CD4-positive, alpha-beta T cell (primary cell): ENCODE data around the gene UBTD1. TPM values are rescaled to one million over a fixed set of nuclear protein-coding genes. Genes with fewer than 3 reads are reported as not detected.

ENCODE experiments used
- ATAC-seq: fragments of 200-7000 bp; cut with Tn5 transposase; one replicate; pipeline ENCODE4 v1.10.0; 2022; ENCODE audit warnings: mild to moderate bottlenecking; ENCODE audit not compliant: poor library complexity
- CTCF ChIA-PET: fragments of 350-600 bp; sonication (Branson Sonifier 250); formaldehyde crosslinking; loops from one replicate; lab custom pipeline; 2021; ENCODE audit warnings: antibody characterized with exemption, inconsistent platforms; lab: Charles Lee
- POLR2A ChIA-PET: fragments of 350-600 bp; sonication (Branson Sonifier 250); formaldehyde crosslinking; loops from one replicate; lab custom pipeline; 2021; ENCODE audit warnings: antibody characterized with exemption, inconsistent platforms; lab: Charles Lee
- DNase-seq, 14 experiments: peaks; one replicate each; pipeline ENCODE4 v3.0.0-alpha.2; 2013 to 2020; ENCODE audit warnings: mixed read lengths in 2 of 14
- H3K27ac ChIP-seq, 2 donors: one replicate each; pipeline versions ENCODE4 v1.5.1 to v1.7.0; 2013; ENCODE audit warnings: low read length in 2 of 2, low read depth in 1 of 2, mild to moderate bottlenecking in 1 of 2
- H3K27me3 ChIP-seq, 2 experiments: 1 replicate in 1 of 2; 2 replicates in 1 of 2; pipeline versions ENCODE4 v1.6.1 to v1.7.0; 2013; ENCODE audit warnings: low read length in 2 of 2, control low read depth in 1 of 2, mild to moderate bottlenecking in 1 of 2, moderate library complexity in 1 of 2; ENCODE audit not compliant: insufficient read depth in 2 of 2, control insufficient read depth in 1 of 2
- H3K36me3 ChIP-seq: one replicate; pipeline ENCODE4 v1.6.1; 2013; ENCODE audit warnings: low read length, control low read depth; ENCODE audit not compliant: insufficient read depth
- H3K4me1 ChIP-seq: one replicate; pipeline ENCODE4 v1.6.1; 2013; ENCODE audit warnings: low read length, control low read depth; ENCODE audit not compliant: insufficient read depth
- H3K4me3 ChIP-seq: one replicate; pipeline ENCODE4 v1.5.1; 2013; ENCODE audit warnings: mild to moderate bottlenecking, low read length, moderate library complexity
- H3K9me3 ChIP-seq, 2 experiments: 1 replicate in 1 of 2; 2 replicates in 1 of 2; pipeline versions ENCODE4 v1.6.1 to v1.7.0; 2013; ENCODE audit warnings: low read length in 2 of 2, mild to moderate bottlenecking in 2 of 2, control low read depth in 1 of 2, moderate library complexity in 1 of 2; ENCODE audit not compliant: control insufficient read depth in 1 of 2, insufficient read depth in 1 of 2
- H3K27ac Mint-ChIP-seq: one replicate; pipeline ENCODE4 v1.8.0; 2020; ENCODE audit warnings: mixed read lengths
- H3K27me3 Mint-ChIP-seq: one replicate; pipeline ENCODE4 v1.8.0; 2021; ENCODE audit warnings: mixed read lengths
- H3K36me3 Mint-ChIP-seq: one replicate; pipeline ENCODE4 v1.8.0; 2021; ENCODE audit warnings: low read depth, mixed read lengths
- H3K4me1 Mint-ChIP-seq: one replicate; pipeline ENCODE4 v1.8.0; 2021; ENCODE audit warnings: low read depth, mixed read lengths
- H3K4me3 Mint-ChIP-seq: one replicate; pipeline ENCODE4 v1.8.0; 2020; ENCODE audit warnings: mild to moderate bottlenecking, mixed read lengths
- H3K9me3 Mint-ChIP-seq: one replicate; pipeline ENCODE4 v1.8.0; 2020; ENCODE audit warnings: mixed read lengths
- intact Hi-C, 2 experiments: fragments of 100-400 bp; cut with DNase I in 1 of 2; cut with micrococcal nuclease in 1 of 2; formaldehyde crosslinking; loops; one replicate each; pipeline versions ENCODE4 v1.15.1 to v1.9.0; 2023 to 2025; cut with DNase I, micrococcal nuclease
- total RNA-seq, 174 experiments: library from RNA in 2 of 174; stranded (reverse) in 2 of 174; gene quantifications; one replicate each; pipeline ENCODE4 v1.2.3 and lab custom pipeline; 2021 to 2026
- TF ChIP-seq, protein P1 (sequence below): fragments of 200-600 bp; IDR thresholded peaks from one replicate; pipeline ENCODE4 v1.8.0; 2022; ENCODE audit warnings: antibody characterized with exemption, mild to moderate bottlenecking

Gene UBTD1
- total RNA-seq, 2 experiments from 2014 or later: 0.56 to 0.80 TPM

DNA sequence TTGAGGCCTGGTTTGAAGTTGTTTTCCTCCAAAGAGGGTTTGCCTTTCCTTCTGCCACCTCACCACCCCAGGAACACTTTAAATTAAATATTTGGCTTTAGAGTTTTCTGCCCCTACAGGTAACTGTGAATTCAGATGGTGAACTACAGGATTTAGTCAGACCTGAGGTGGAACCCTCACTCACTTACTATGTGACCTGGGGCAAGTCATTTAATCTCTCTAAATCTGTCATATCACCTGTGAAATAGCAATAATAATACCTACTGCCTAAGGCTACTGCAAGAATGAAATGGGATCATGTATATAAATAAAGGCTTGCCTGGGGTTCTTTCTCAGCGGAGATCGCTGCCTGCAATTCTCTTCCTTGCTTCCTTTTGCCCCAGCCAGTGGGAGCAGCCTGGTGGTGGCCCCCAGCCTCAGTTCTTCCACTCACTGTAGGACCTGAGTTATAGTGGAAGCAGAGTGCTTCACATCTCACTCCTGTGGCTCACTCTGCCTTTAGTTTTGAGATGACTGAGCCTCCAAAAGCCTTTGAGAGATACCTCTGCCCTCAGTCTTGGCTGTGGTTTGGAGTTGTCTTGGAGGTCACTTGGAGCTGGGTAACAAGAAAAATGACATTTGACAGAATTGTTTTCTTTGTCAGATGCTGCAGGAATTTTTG, 67.7 kb downstream of the UBTD1 start:
- H3K4me3 Mint-ChIP-seq: no peak overlapping the region
- intact Hi-C loops: no loop called here
- ChIA-PET CTCF (no interaction called here), POLR2A (no interaction called here)
- H3K36me3 Mint-ChIP-seq: no peaks in the 10 kb centered on the region
- no peaks in the 10 kb centered on the region for H3K27me3 Mint-ChIP-seq
- no peaks in the 10 kb centered on the region for H3K9me3 ChIP-seq
- H3K4me1 ChIP-seq: no peaks in the 10 kb centered on the region
- H3K4me1 Mint-ChIP-seq: no peaks in the 10 kb centered on the region
- TF ChIP-seq, protein P1, sequence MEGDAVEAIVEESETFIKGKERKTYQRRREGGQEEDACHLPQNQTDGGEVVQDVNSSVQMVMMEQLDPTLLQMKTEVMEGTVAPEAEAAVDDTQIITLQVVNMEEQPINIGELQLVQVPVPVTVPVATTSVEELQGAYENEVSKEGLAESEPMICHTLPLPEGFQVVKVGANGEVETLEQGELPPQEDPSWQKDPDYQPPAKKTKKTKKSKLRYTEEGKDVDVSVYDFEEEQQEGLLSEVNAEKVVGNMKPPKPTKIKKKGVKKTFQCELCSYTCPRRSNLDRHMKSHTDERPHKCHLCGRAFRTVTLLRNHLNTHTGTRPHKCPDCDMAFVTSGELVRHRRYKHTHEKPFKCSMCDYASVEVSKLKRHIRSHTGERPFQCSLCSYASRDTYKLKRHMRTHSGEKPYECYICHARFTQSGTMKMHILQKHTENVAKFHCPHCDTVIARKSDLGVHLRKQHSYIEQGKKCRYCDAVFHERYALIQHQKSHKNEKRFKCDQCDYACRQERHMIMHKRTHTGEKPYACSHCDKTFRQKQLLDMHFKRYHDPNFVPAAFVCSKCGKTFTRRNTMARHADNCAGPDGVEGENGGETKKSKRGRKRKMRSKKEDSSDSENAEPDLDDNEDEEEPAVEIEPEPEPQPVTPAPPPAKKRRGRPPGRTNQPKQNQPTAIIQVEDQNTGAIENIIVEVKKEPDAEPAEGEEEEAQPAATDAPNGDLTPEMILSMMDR: no peak
- H3K27ac Mint-ChIP-seq: no peak overlapping the region
- DNase-seq (no peak), ATAC-seq (no peak)
- no peaks in the 10 kb centered on the region for H3K36me3 ChIP-seq
- H3K9me3 Mint-ChIP-seq: no peaks in the 10 kb centered on the region
- no peaks in the 10 kb centered on the region for H3K27me3 ChIP-seq
- H3K27ac ChIP-seq: no peak overlapping the region
- H3K4me3 ChIP-seq: no peak overlapping the region

DNA sequence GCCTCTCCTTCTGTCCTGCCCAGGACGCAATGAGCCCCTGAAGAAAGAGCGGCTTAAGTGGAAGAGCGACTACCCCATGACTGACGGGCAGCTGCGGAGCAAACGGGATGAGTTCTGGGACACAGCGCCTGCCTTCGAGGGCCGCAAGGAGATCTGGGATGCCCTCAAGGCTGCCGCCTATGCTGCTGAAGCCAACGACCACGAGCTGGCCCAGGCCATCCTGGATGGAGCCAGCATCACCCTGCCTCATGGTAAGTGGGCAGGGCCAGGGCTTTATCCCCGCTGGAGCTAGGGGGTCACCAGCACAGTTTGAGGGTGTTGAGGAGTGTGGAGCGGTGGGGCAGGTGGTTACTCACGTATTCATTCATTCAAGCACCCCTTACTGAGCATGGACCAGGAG, 69.2 kb downstream of the UBTD1 start:
- Histone ChIP-seq H3K27me3 (no peaks in the 10 kb centered on the region), H3K27ac (no peak overlapping the region), H3K4me1 (no peaks in the 10 kb centered on the region), H3K36me3 (no peaks in the 10 kb centered on the region), H3K4me3 (no peak overlapping the region), H3K9me3 (no peaks in the 10 kb centered on the region)
- ATAC-seq (no peak), DNase-seq (no peak)
- TF ChIP-seq, protein P1: no peak
- CTCF ChIA-PET: no interaction called here
- no peaks in the 10 kb centered on the region for H3K27me3 Mint-ChIP-seq
- intact Hi-C loops: no loop called here
- H3K36me3 Mint-ChIP-seq: no peaks in the 10 kb centered on the region
- no peaks in the 10 kb centered on the region for H3K4me1 Mint-ChIP-seq
- POLR2A ChIA-PET: no interaction called here
- no peak overlapping the region for H3K27ac Mint-ChIP-seq
- no peaks in the 10 kb centered on the region for H3K9me3 Mint-ChIP-seq
- no peak overlapping the region for H3K4me3 Mint-ChIP-seq

DNA sequence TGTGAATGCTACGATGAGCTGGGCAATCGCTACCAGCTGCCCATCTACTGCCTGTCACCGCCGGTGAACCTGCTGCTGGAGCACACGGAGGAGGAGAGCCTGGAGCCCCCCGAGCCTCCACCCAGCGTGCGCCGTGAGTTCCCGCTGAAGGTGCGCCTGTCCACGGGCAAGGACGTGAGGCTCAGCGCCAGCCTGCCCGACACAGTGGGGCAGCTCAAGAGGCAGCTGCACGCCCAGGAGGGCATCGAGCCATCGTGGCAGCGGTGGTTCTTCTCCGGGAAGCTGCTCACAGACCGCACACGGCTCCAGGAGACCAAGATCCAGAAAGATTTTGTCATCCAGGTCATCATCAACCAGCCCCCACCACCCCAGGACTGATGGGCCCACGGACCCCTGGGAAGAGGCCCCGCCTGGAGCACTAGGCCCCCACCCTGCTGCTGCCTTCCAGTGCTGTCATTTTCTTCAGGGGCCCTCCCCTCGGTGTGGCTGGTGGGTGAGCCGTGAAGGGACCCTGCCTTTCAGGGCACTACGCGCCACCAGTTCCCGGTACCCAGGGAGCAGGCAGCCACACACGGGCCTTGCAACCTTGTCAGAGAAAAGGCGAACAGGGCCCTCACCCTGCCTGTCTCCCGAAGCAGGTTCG, 71.5 kb downstream of the UBTD1 start:
- Histone ChIP-seq H3K9me3 (no peaks in the 10 kb centered on the region), H3K27ac (no peak overlapping the region), H3K36me3 (no peaks in the 10 kb centered on the region), H3K27me3 (no peaks in the 10 kb centered on the region), H3K4me1 (no peaks in the 10 kb centered on the region), H3K4me3 (no peak overlapping the region)
- intact Hi-C loops: no loop called here
- POLR2A ChIA-PET: no interaction called here
- no peak overlapping the region for H3K27ac Mint-ChIP-seq
- no peaks in the 10 kb centered on the region for H3K4me1 Mint-ChIP-seq
- H3K36me3 Mint-ChIP-seq: no peaks in the 10 kb centered on the region
- no peak for ATAC-seq
- TF ChIP-seq, protein P1: no peak
- CTCF ChIA-PET: no interaction called here
- H3K9me3 Mint-ChIP-seq: no peaks in the 10 kb centered on the region
- no peaks in the 10 kb centered on the region for H3K27me3 Mint-ChIP-seq
- no peak overlapping the region for H3K4me3 Mint-ChIP-seq
- DNase-seq: no peak
